IPS-15b (cell line): ENCODE results near the gene CPAMD8.
"Not testable (repeated sequence)": the region's sequence is repeated elsewhere in the genome, so short reads cannot be mapped to it uniquely, and the experiment has no call there.

Experiments used
- H3K27me3 ChIP-seq: one replicate; pipeline ENCODE4 v1.6.1; 2013; ENCODE audit warnings: low read length; ENCODE audit not compliant: control insufficient read depth, insufficient read depth
- H3K36me3 ChIP-seq: one replicate; pipeline ENCODE4 v1.6.1; 2013; ENCODE audit warnings: low read length; ENCODE audit not compliant: control insufficient read depth, insufficient read depth
- H3K4me1 ChIP-seq: one replicate; pipeline ENCODE4 v1.6.1; 2013; ENCODE audit warnings: mild to moderate bottlenecking, low read length; ENCODE audit not compliant: control insufficient read depth, insufficient read depth
- H3K4me3 ChIP-seq: one replicate; pipeline ENCODE4 v1.5.1; 2013; ENCODE audit warnings: low read depth, low read length
- H3K9ac ChIP-seq: one replicate; pipeline ENCODE4 v1.6.1; 2013; ENCODE audit warnings: low read depth, mild to moderate bottlenecking, low read length
- H3K9me3 ChIP-seq: one replicate; pipeline ENCODE4 v1.6.1; 2013; ENCODE audit warnings: mild to moderate bottlenecking, low read length; ENCODE audit not compliant: control insufficient read depth, insufficient read depth

Gene CPAMD8

GRCh38 chr19:17036640-17037039 lies 10.0 kb upstream of the CPAMD8 start:
- H3K27me3 ChIP-seq = no peaks in the 10 kb centered on the region
- H3K4me1 ChIP-seq = no peaks in the 10 kb centered on the region
- H3K9me3 ChIP-seq = no peaks in the 10 kb centered on the region
- H3K4me3 ChIP-seq = no peak overlapping the region
- no peaks in the 10 kb centered on the region for H3K36me3 ChIP-seq
- H3K9ac ChIP-seq = no peak overlapping the region

DNA sequence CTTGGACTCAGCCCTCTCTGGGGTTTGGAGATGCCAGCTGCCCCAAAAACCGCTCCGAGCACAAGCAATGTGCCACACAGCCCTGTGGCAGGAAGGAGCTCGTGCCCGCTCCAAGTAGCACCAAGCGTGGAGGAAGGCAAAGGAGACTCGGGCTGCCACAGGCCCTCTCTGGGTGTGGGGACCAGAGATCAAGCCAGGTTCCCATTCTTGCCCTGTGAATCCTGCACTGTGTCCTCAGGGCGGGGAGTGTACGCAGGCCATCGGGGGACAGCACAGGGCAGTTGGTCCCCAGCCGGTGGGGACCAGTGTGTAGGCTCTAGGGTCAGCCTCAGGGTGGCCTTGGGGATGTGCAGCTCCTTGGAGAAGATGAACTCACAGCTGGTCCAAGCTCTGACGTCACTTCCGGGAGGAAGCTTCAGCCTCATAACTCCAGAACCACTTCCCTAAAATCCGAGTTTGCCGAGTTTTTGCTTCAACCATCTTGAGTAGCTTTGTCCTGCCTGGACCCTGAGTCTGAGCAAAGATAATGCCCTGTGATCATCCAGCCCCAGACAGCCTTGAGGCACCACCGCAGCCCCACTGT lies 9.3 kb upstream of the CPAMD8 start:
- H3K9ac ChIP-seq = no peak overlapping the region
- no peaks in the 10 kb centered on the region for H3K9me3 ChIP-seq
- H3K4me1 ChIP-seq = no peaks in the 10 kb centered on the region
- H3K4me3 ChIP-seq = no peak overlapping the region
- H3K27me3 ChIP-seq = no peaks in the 10 kb centered on the region
- no peaks in the 10 kb centered on the region for H3K36me3 ChIP-seq

DNA sequence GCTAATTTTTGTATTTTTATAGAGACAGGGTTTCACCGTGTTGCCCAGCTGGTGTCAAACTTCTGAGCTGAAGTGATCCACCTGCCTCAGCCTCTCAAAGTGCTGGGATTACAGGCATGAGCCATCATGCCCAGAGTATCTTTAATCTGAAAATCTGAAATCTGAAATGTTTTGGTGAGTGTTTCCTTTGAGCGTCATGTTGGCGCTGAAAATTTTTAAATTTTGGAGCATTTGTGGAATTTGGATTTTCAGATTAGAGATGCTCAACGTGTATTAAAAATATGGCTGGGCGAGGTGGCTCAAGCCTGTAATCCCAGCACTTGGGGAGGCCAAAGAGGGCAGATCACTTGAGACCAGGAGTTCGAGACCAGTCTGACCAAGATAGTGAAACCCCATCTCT lies 5.1 kb upstream of the CPAMD8 start:
- H3K36me3 ChIP-seq = no peaks in the 10 kb centered on the region
- H3K9ac ChIP-seq = no peak overlapping the region

DNA sequence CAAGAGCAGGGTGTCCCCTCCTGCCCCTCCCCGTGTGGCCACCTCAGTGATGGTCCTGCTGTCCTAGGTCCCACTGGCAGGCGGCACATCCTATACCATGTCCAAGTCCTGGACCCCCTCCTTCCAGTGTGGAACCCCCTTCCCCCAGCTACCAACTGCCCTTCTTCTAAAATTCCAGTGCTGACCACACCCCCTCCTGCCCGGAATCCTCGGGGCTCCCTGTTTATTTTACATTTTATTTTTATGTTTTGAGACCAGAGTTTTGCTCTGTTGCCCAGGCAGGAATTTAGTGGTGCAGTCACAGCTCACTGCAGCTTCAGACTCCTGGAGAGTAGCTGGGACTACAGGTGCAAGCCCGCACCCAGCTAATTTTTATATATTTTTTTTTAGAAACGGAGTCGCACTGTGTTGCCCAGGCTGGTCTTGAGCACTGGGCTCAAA lies 945 bp upstream of the CPAMD8 start:
- Histone ChIP-seq H3K36me3 (no peaks in the 10 kb centered on the region), H3K9me3 (no peaks in the 10 kb centered on the region), H3K9ac (no peak overlapping the region), H3K27me3 (no peaks in the 10 kb centered on the region), H3K4me3 (peak overlapping the region; percentile 33), H3K4me1 (peaks cover 4% of the 10 kb centered on the region)

More for the DNA sequence above, 5.1 kb upstream of the CPAMD8 start:
- Histone ChIP-seq H3K9me3 (no peaks in the 10 kb centered on the region), H3K27me3 (no peaks in the 10 kb centered on the region), H3K4me1 (no peaks in the 10 kb centered on the region), H3K4me3 (no peak overlapping the region)

DNA sequence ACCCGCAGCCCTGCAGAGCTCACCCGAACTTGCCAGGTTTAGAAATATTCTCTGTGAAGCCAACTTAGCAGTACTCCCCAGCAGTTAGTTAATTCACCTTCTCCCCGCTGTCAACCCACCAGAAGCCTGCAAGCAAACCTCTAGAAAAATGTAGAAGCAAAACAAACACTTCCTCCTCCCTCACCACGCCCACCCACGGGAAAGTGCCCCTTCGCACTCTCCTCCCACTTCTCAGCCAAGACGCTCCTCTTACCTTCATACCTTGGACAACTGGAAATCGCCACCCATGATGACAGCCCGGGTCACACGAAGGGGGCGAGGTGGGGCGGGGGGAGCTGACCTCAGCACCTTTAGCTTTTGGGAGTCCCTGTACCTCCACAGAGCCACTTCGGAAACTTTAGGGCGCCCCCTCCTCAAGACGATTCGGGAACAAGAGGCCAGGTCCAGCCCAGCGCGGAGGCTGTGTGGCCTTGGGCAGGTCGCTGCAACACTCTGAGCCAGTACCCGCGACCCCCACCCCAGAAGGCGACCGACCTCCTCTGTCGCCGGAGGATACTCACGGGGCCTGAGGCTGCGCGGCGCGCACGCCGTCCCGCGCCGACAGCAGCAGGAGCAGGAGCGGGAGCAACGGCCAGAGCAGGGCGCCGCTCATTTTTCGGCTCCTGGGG lies 485 bp downstream of the CPAMD8 start:
- Histone ChIP-seq H3K9me3 (no peaks in the 10 kb centered on the region), H3K27me3 (no peaks in the 10 kb centered on the region), H3K4me3 (peak overlapping the region; percentile 89), H3K4me1 (peaks cover 4% of the 10 kb centered on the region), H3K36me3 (no peaks in the 10 kb centered on the region), H3K9ac (peak overlapping the region; percentile 60)

- Histone ChIP-seq H3K9ac (no peak overlapping the region), H3K4me1 (peaks cover 4% of the 10 kb centered on the region), H3K4me3 (peak overlapping the region; percentile 89), H3K36me3 (no peaks in the 10 kb centered on the region), H3K9me3 (no peaks in the 10 kb centered on the region), H3K27me3 (no peaks in the 10 kb centered on the region)
Measured at GRCh38 chr19:17025361-17025760, 1.2 kb downstream of the CPAMD8 start.

- not testable (repeated sequence) for H3K36me3 ChIP-seq, H3K4me1 ChIP-seq, H3K27me3 ChIP-seq, H3K4me3 ChIP-seq, H3K9ac ChIP-seq, H3K9me3 ChIP-seq
Measured at GRCh38 chr19:17024941-17025340, 1.7 kb downstream of the CPAMD8 start.

GRCh38 chr19:17023805-17024204 lies 2.8 kb downstream of the CPAMD8 start:
- H3K9ac ChIP-seq = no peak overlapping the region
- no peak overlapping the region for H3K4me3 ChIP-seq
- H3K27me3 ChIP-seq = no peaks in the 10 kb centered on the region
- H3K36me3 ChIP-seq = no peaks in the 10 kb centered on the region
- H3K4me1 ChIP-seq = peaks cover 4% of the 10 kb centered on the region
- H3K9me3 ChIP-seq = no peaks in the 10 kb centered on the region

GRCh38 chr19:17022738-17023137 lies 3.9 kb downstream of the CPAMD8 start:
- Histone ChIP-seq H3K36me3 (no peaks in the 10 kb centered on the region), H3K4me3 (no peak overlapping the region), H3K9ac (no peak overlapping the region), H3K9me3 (no peaks in the 10 kb centered on the region), H3K27me3 (no peaks in the 10 kb centered on the region), H3K4me1 (peaks cover 4% of the 10 kb centered on the region)

DNA sequence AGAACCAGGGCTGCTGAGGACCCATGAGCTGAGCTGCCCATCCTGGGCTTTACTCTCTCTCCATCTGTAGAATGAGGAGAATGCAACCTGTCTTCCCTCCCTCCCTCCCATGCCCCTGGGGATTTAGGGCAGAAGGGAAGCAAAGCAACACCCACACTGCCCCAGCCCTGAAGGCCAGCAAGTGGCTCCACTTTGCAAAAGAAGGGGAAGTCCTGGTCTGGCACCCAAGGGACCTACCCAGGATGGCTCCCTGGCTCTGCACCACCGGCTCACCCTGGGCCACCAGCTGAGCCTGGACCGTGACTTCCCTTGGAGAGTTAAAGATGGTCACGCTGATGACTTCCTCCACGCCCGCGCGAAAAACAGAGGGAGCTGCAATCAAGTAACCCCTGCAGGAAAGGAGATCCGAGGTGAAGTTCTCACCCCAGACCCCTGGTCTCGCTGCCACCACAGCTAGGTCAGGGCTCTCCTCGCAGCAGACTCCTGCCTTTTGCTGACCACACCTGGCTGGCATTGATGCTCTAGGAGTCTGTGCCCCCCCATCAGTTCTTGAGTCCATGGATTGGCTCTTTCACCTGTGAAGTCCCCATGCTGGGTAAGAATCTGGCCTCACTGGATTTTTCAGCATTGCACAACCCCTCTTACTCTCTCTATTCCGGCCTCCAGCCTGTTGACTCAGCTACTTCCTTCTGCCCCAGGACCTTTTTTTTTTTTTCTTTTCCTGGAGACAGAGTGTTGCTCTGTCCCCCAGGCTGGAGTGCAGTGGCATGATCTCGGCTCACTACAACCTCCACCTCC lies 4.6 kb downstream of the CPAMD8 start:
- no peak overlapping the region for H3K9ac ChIP-seq
- H3K36me3 ChIP-seq = no peaks in the 10 kb centered on the region
- H3K9me3 ChIP-seq = no peaks in the 10 kb centered on the region
- H3K4me3 ChIP-seq = no peak overlapping the region
- peaks cover 4% of the 10 kb centered on the region for H3K4me1 ChIP-seq
- H3K27me3 ChIP-seq = no peaks in the 10 kb centered on the region

- no peak overlapping the region for H3K4me3 ChIP-seq
- no peaks in the 10 kb centered on the region for H3K27me3 ChIP-seq
- no peaks in the 10 kb centered on the region for H3K36me3 ChIP-seq
- peaks cover 4% of the 10 kb centered on the region for H3K4me1 ChIP-seq
- H3K9me3 ChIP-seq = no peaks in the 10 kb centered on the region
- no peak overlapping the region for H3K9ac ChIP-seq
Measured at GRCh38 chr19:17021328-17021727, 5.3 kb downstream of the CPAMD8 start.

DNA sequence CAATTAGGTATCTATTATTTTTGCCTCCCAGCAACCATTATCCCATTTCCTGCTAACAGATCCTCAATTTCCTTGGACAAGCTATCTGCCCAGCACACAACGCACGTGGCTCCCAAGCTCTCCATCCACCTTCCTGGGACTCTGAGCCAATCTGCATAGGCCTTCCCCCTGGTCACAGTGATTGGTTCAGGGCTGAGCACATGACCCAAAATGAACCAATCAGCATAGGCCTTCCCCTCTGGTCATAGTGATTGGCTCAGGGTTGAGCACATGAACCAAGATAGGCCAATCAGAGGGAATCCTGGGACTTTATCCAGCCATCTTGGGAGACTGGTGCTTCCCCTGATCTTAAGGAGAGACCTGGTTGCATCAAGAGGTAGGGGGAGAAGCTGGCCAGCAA lies 5.8 kb downstream of the CPAMD8 start:
- H3K36me3 ChIP-seq = no peaks in the 10 kb centered on the region
- H3K27me3 ChIP-seq = no peaks in the 10 kb centered on the region
- H3K4me1 ChIP-seq = peaks cover 4% of the 10 kb centered on the region
- H3K4me3 ChIP-seq = no peak overlapping the region
- H3K9me3 ChIP-seq = no peaks in the 10 kb centered on the region
- no peak overlapping the region for H3K9ac ChIP-seq
